Adrenal gland (tissue), 12 donors: ENCODE measurements around the gene PAFAH1B2. TPM values are rescaled to one million over a fixed set of nuclear protein-coding genes. Genes with fewer than 3 reads are reported as not detected.
A peak's percentile ranks its signal among the peaks of the same experiment; 100 is the strongest.

ENCODE experiments used
- DNase-seq, 7 donors: peaks; one replicate each; pipeline ENCODE4 v3.0.0-alpha.2; 2019 to 2020
- H3K27ac ChIP-seq, 5 donors: fragments of 200-600 bp; sonication (generic) in 4 of 5; 1 replicate in 3 of 5; 2 replicates in 2 of 5; pipeline versions ENCODE4 v1.5.1 to v1.8.0; 2016 to 2020; ENCODE audit warnings: mild to moderate bottlenecking in 1 of 5
- H3K27me3 ChIP-seq: fragments of 200-600 bp; 2 replicates; pipeline ENCODE4 v1.8.0; 2021
- H3K36me3 ChIP-seq, 2 donors: fragments of 200-600 bp; replicated peaks in 1 of 2; 1 replicate in 1 of 2; 2 replicates in 1 of 2; pipeline versions ENCODE4 v1.5.1 to v1.8.0; 2018 to 2022
- H3K4me1 ChIP-seq, 2 donors: fragments of 200-600 bp; replicated peaks in 1 of 2; 1 replicate in 1 of 2; 2 replicates in 1 of 2; pipeline versions ENCODE4 v1.5.1 to v1.8.0; 2018 to 2021
- H3K4me3 ChIP-seq, 4 donors: fragments of 200-600 bp; sonication (generic) in 3 of 4; one replicate each; pipeline ENCODE4 v1.5.1; 2016 to 2018
- H3K9me3 ChIP-seq, 3 donors: fragments of 200-600 bp; sonication (generic) in 1 of 3; replicated peaks in 1 of 3; 1 replicate in 2 of 3; 2 replicates in 1 of 3; pipeline versions ENCODE4 v1.5.1 to v1.8.0; 2016 to 2021
- POLR2A ChIP-seq, 2 donors: fragments of 450-650 bp; IDR thresholded peaks; one replicate each; pipeline ENCODE4 v1.6.1; 2017; ENCODE audit warnings: antibody characterized with exemption in 2 of 2, mild to moderate bottlenecking in 2 of 2, moderate library complexity in 1 of 2
- WGBS, 4 donors: extraction: QIAGEN DNeasy Blood & Tissue Kit in 2 of 4; methylation state at CpG; one replicate each; pipeline versions ENCODE4 v1.1.5 to v1.1.7; 2013 to 2017; 5-methylcytosine and 5-hydroxymethylcytosine counted together
- intact Hi-C, 2 donors: fragments of 100-400 bp; cut with DNase I; formaldehyde crosslinking; loops; one replicate each; pipeline versions ENCODE4 v1.14.1 to v1.15.0; 2022 to 2023
- polyA plus RNA-seq, 3 donors: library from polyadenylated mRNA; stranded (reverse); fragments of 200-250 nt in 2 of 3; fragments of 350-450 nt in 1 of 3; fragmentation: Illumina TruSeq in 1 of 3; extraction: RNeasy Lipid Tissue Mini Kit (QIAGEN cat#74804) in 1 of 3; gene quantifications; one replicate each; pipeline ENCODE4 v1.2.3, GENCODE V29; 2013 to 2014
- total RNA-seq, 9 donors: library from RNA; depleted of rRNA in 4 of 9; stranded (reverse); fragments of >200 nt in 4 of 9; fragments of 120-200 nt in 1 of 9; fragmentation: NEBNext Ultra II Directional in 1 of 9; extraction: Animal tissue kit (Norgen Biotek cat#: 25700) in 1 of 9; gene quantifications; one replicate each; pipeline versions ENCODE4 v1.1.0 to v1.2.4, GENCODE V29; 2013 to 2023
- TF ChIP-seq, protein P1 (sequence below), 6 experiments: fragments of 450-650 bp in 4 of 6; fragments of 200-600 bp in 2 of 6; sonication (generic) in 1 of 6; IDR thresholded peaks; 1 replicate in 5 of 6; 2 replicates in 1 of 6; pipeline versions ENCODE4 v1.5.1 to v1.8.0; 2016 to 2021; ENCODE audit warnings: antibody characterized with exemption in 6 of 6, mild to moderate bottlenecking in 2 of 6, moderate library complexity in 1 of 6
- donor health status: healthy with polysubstance abuse.
- donor health status: Bipolar disorder and iron deficiency.
- donor health status: DM: yes; HTN: yes; CAD: no.
- donor health status: DM: no; HTN: no; CAD: no.
- donor health status: DM: no; HTN: no; CAD: no.
- donor health status: DM: yes; HTN: yes; CAD: no.

The PAFAH1B2 gene
- total and polyA plus RNA-seq, 12 donors = 19.6 to 144 (median 94.4) TPM

DNA sequence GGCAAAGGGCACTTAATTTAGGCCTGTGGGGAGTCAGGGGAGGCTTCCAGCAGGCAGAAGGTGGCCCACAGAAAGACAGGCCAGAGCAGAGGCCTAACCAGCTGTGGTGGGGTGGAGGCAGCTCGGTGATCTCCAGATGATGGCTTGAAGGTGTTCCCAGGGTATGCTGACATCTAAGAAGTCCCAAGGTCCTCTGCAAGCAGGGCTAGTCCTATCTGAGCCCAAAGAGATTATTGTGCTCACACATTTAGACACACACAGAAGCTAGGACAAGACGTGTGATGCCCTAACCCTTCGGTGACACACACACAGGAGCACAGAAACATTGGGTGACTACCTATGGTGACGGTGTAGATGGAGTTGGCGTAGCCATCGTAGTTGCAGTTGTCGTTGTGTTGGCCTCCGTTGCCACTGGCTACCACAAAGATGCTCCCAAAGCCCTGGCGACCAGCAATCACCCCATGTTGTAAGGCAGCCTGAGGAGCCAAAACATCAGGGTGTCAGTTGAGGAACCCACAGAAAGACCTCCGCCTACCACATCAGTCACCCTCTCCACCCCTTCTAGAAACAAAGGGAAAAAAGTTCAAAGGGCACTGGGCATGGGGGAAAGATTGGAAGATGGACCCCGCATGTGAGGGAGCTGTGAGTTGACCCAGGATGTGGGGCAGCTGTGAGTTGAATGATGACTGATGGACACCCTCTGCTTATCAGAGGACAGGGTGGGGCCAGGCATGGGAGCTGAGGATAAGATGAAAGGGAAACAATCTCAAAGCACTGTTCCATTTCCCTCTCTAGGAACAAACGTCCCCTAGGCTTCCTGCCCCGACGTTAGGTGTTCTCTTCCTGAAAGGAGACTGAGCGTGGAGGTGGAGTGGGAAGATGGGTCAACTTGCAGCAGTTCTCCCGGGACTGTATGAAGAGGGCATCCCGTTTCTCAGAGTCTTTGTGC is 79.9 kb downstream of the PAFAH1B2 start:
- Histone ChIP-seq H3K4me3 (no peak overlapping the region), H3K36me3 (peaks cover 0 to 78% of the 10 kb centered on the region in 2 donors), H3K4me1 (peaks cover 0 to 25% of the 10 kb centered on the region in 2 donors), H3K9me3 (no peaks in the 10 kb centered on the region), H3K27me3 (no peaks in the 10 kb centered on the region), H3K27ac (peak overlapping the region in 2 of 5 donors; percentile 26 to 95)
- peak in 2 of 7 donors; percentile 13 to 47 for DNase-seq
- 78 to 87% (median 81%) methylated on average over 13 to 17 of the region's 17 CpGs for WGBS, 4 donors
- intact Hi-C loops = loop anchor here in 1 of 2 donors (10.0 kb wide), 1 partner anchor 439 kb away; the partner anchor contains the start of gene ZPR1
- TF ChIP-seq POLR2A (IDR thresholded peaks at IDR 0.05) = no peak
- TF ChIP-seq, protein P1, sequence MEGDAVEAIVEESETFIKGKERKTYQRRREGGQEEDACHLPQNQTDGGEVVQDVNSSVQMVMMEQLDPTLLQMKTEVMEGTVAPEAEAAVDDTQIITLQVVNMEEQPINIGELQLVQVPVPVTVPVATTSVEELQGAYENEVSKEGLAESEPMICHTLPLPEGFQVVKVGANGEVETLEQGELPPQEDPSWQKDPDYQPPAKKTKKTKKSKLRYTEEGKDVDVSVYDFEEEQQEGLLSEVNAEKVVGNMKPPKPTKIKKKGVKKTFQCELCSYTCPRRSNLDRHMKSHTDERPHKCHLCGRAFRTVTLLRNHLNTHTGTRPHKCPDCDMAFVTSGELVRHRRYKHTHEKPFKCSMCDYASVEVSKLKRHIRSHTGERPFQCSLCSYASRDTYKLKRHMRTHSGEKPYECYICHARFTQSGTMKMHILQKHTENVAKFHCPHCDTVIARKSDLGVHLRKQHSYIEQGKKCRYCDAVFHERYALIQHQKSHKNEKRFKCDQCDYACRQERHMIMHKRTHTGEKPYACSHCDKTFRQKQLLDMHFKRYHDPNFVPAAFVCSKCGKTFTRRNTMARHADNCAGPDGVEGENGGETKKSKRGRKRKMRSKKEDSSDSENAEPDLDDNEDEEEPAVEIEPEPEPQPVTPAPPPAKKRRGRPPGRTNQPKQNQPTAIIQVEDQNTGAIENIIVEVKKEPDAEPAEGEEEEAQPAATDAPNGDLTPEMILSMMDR (IDR thresholded peaks at IDR 0.05) = no peak

DNA sequence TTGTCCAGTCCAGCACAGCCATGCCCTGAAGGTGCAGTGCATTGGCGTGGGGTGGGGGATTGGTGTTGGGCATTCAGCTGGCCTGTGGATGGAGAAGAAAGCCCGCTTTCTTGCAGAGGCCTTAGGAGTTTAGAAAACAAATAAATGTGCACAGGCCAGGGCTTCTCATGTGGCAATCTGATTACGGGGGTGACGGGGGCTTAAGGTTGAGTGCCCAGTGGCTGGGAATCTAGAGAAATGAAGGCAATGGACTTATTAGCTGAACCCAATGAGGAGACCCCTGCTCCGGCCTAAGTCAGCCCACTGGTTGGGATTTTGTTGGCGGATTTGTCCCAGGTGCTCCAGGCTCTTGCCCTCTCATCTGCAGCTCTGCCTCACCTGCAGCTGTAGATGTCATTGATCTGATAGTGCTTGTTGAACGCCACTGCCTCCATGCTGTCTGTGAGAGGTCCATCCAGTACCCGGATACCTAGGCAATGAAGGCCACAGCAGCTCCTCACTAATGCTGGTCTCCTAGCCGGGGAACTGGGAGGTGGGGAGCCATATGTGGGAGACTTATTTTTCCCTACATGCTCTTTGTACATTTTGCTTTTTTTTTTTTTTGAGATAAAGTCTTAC is 81.6 kb downstream of the PAFAH1B2 start:
- no peak overlapping the region for H3K27ac ChIP-seq
- intact Hi-C loops = loop anchor here (2.0 to 10.0 kb wide), 3 partner anchors 41 to 441 kb away; partner anchors contain the start of gene ZPR1 (in 1 of the 2)
- peak in 2 of 7 donors; percentile 15 to 49 for DNase-seq
- no peaks in the 10 kb centered on the region for H3K9me3 ChIP-seq
- peaks cover 1 to 16% of the 10 kb centered on the region in 2 donors for H3K4me1 ChIP-seq
- 87 to 93% (median 92%) methylated on average over 9 of the region's 9 CpGs for WGBS, 4 donors
- H3K36me3 ChIP-seq = peaks cover 0 to 76% of the 10 kb centered on the region in 2 donors
- H3K27me3 ChIP-seq = no peaks in the 10 kb centered on the region
- no peak overlapping the region for H3K4me3 ChIP-seq
- TF ChIP-seq POLR2A (IDR thresholded peaks at IDR 0.05) = no peak
- TF ChIP-seq, protein P1 (IDR thresholded peaks at IDR 0.05) = no peak

Other genes starting within 250 kb of the PAFAH1B2 start
- 100 to 1,000 TPM in 1 of 9 donors, 10 to 100 TPM in 8; 14.6 to 176 (median 31.2) TPM for gene SIK3, start 45.9 kb upstream of the PAFAH1B2 start, total RNA-seq
- gene SIK3, start 45.9 kb upstream of the PAFAH1B2 start, polyA plus RNA-seq = 10 to 100 TPM; 11.7 to 21.6 (median 11.9) TPM
- gene SIDT2, start 34.5 kb downstream of the PAFAH1B2 start, total RNA-seq = 10 to 100 TPM; 23.4 to 87.1 (median 42.9) TPM
- 10 to 100 TPM; 27.7 to 75.1 (median 48.8) TPM for gene SIDT2, start 34.5 kb downstream of the PAFAH1B2 start, polyA plus RNA-seq
- gene TAGLN, start 55.1 kb downstream of the PAFAH1B2 start, total RNA-seq = 1,000 to 10,000 TPM in 1 of 9 donors, 100 to 1,000 TPM in 7, 10 to 100 TPM in 1; 37.1 to 1,290 (median 708) TPM
- gene TAGLN, start 55.1 kb downstream of the PAFAH1B2 start, polyA plus RNA-seq = 1,000 to 10,000 TPM in 1 of 3 donors, 100 to 1,000 TPM in 2; 489 to 1,184 (median 817) TPM
- gene PCSK7, start 87.8 kb downstream of the PAFAH1B2 start, total RNA-seq = 10 to 100 TPM; 22.6 to 54.4 (median 41.4) TPM
- gene PCSK7, start 87.8 kb downstream of the PAFAH1B2 start, polyA plus RNA-seq = 10 to 100 TPM; 23.4 to 53.0 (median 45.4) TPM
- 10 to 100 TPM; 11.3 to 33.8 (median 21.3) TPM for gene RNF214, start 88.4 kb downstream of the PAFAH1B2 start, total RNA-seq
- 10 to 100 TPM; 12.7 to 21.6 (median 19.7) TPM for gene RNF214, start 88.4 kb downstream of the PAFAH1B2 start, polyA plus RNA-seq
- gene BACE1-AS, start 147.1 kb downstream of the PAFAH1B2 start, total RNA-seq = 10 to 100 TPM in 3 of 9 donors, 1 to 10 TPM in 6; 4.0 to 11.2 (median 6.6) TPM
- gene BACE1-AS, start 147.1 kb downstream of the PAFAH1B2 start, polyA plus RNA-seq = 10 to 100 TPM in 2 of 3 donors, 1 to 10 TPM in 1; 7.3 to 35.1 (median 19.8) TPM
- 10 to 100 TPM; 18.6 to 69.1 (median 43.1) TPM for gene BACE1, start 172.0 kb downstream of the PAFAH1B2 start, total RNA-seq
- 10 to 100 TPM in 2 of 3 donors, 1 to 10 TPM in 1; 9.5 to 46.9 (median 11.8) TPM for gene BACE1, start 172.0 kb downstream of the PAFAH1B2 start, polyA plus RNA-seq
- 10 to 100 TPM; 10.6 to 59.6 (median 21.3) TPM for gene CEP164, start 183.6 kb downstream of the PAFAH1B2 start, total RNA-seq
- 10 to 100 TPM; 14.5 to 82.9 (median 29.0) TPM for gene CEP164, start 183.6 kb downstream of the PAFAH1B2 start, polyA plus RNA-seq